Retinal pigment epithelial cell (primary cell): ENCODE results near the gene GLRA1.

Experiments
- DNase-seq: peaks from one replicate; pipeline ENCODE4 v3.0.0-alpha.2; 2010; ENCODE audit warnings: low read depth
- H3K4me3 ChIP-seq: 2 replicates; pipeline ENCODE4 v1.5.1; 2011; ENCODE audit warnings: mild to moderate bottlenecking, low read length, control low read depth, moderate library complexity
- CTCF ChIP-seq: conservative IDR thresholded peaks from 2 replicates; pipeline ENCODE4 v1.5.1; 2011; ENCODE audit warnings: low read depth, low read length, control low read depth, inconsistent platforms

The GLRA1 gene

GRCh38 chr5:151905557-151905961 is 19.1 kb downstream of the GLRA1 start:
- no peak overlapping the region for H3K4me3 ChIP-seq
- TF ChIP-seq CTCF, result no peak
- DNase-seq, result no peak

GRCh38 chr5:151904909-151905308 is 19.7 kb downstream of the GLRA1 start:
- no peak for TF ChIP-seq CTCF
- no peak overlapping the region for H3K4me3 ChIP-seq
- no peak for DNase-seq

GRCh38 chr5:151904127-151904526 is 20.5 kb downstream of the GLRA1 start:
- TF ChIP-seq CTCF, result no peak
- H3K4me3 ChIP-seq, result no peak overlapping the region
- no peak for DNase-seq

- no peak for TF ChIP-seq CTCF
- no peak for DNase-seq
- H3K4me3 ChIP-seq, result no peak overlapping the region
These were observed 21.4 kb downstream of the GLRA1 start for GRCh38 chr5:151903243-151903653.

- no peak for TF ChIP-seq CTCF
- DNase-seq, result no peak
- no peak overlapping the region for H3K4me3 ChIP-seq
These were observed 22.4 kb downstream of the GLRA1 start for GRCh38 chr5:151902215-151902614.

- no peak overlapping the region for H3K4me3 ChIP-seq
- no peak for TF ChIP-seq CTCF
These were observed 23.0 kb downstream of the GLRA1 start for GRCh38 chr5:151901611-151902010.

GRCh38 chr5:151900891-151901290 is 23.8 kb downstream of the GLRA1 start:
- no peak overlapping the region for H3K4me3 ChIP-seq
- no peak for TF ChIP-seq CTCF
- DNase-seq, result no peak

More at GRCh38 chr5:151901611-151902010, 23.0 kb downstream of the GLRA1 start:
- DNase-seq, result no peak
